Spinal cord (tissue), 10 donors: ENCODE measurements around the gene GCSH. TPM values are rescaled to one million over a fixed set of nuclear protein-coding genes. Genes with fewer than 3 reads are reported as not detected.

ENCODE experiments used
- DNase-seq, 6 donors: peaks; one replicate each; pipeline versions ENCODE4 v3.0.0 to v3.0.0-alpha.2; 2013 to 2015; ENCODE audit warnings: low spot score in 6 of 6, low read depth in 4 of 6
- H3K27ac ChIP-seq: one replicate; pipeline ENCODE4 v1.5.1; 2013; ENCODE audit warnings: low read depth, low read length, control low read depth
- H3K27me3 ChIP-seq: one replicate; pipeline ENCODE4 v1.6.1; 2013; ENCODE audit warnings: low read length; ENCODE audit not compliant: control insufficient read depth, insufficient read depth
- H3K36me3 ChIP-seq: one replicate; pipeline ENCODE4 v1.6.1; 2013; ENCODE audit warnings: low read length; ENCODE audit not compliant: control insufficient read depth, insufficient read depth
- H3K4me1 ChIP-seq: one replicate; pipeline ENCODE4 v1.6.1; 2013; ENCODE audit warnings: low read length; ENCODE audit not compliant: control insufficient read depth, insufficient read depth
- H3K4me3 ChIP-seq: one replicate; pipeline ENCODE4 v1.5.1; 2013; ENCODE audit warnings: low read depth, low read length, control low read depth
- H3K9me3 ChIP-seq: one replicate; pipeline ENCODE4 v1.6.1; 2013; ENCODE audit warnings: low read length; ENCODE audit not compliant: control insufficient read depth, insufficient read depth
- WGBS: methylation state at CpG from one replicate; pipeline ENCODE4 v1.1.5; 2013; ENCODE audit warnings: missing lambda C conversion rate; ENCODE audit not compliant: insufficient coverage; 5-methylcytosine and 5-hydroxymethylcytosine counted together
- polyA plus RNA-seq, 2 donors: library from polyadenylated mRNA; unstranded; fragments of 120-200 nt; gene quantifications; one replicate each; pipeline ENCODE4 v1.2.1, GENCODE V29; 2013; ENCODE audit not compliant: insufficient read length in 2 of 2
- total RNA-seq, 2 donors: library from RNA; depleted of rRNA in 1 of 2; stranded (reverse); fragments of 120-200 nt in 1 of 2; fragments of >200 nt in 1 of 2; gene quantifications; one replicate each; pipeline versions ENCODE4 v1.2.3 to v1.2.4, GENCODE V29; 2013 to 2014
- donor health status: healthy.

The GCSH gene
- total and polyA plus RNA-seq, 4 donors = 48.6 to 149 (median 83.6) TPM

DNA sequence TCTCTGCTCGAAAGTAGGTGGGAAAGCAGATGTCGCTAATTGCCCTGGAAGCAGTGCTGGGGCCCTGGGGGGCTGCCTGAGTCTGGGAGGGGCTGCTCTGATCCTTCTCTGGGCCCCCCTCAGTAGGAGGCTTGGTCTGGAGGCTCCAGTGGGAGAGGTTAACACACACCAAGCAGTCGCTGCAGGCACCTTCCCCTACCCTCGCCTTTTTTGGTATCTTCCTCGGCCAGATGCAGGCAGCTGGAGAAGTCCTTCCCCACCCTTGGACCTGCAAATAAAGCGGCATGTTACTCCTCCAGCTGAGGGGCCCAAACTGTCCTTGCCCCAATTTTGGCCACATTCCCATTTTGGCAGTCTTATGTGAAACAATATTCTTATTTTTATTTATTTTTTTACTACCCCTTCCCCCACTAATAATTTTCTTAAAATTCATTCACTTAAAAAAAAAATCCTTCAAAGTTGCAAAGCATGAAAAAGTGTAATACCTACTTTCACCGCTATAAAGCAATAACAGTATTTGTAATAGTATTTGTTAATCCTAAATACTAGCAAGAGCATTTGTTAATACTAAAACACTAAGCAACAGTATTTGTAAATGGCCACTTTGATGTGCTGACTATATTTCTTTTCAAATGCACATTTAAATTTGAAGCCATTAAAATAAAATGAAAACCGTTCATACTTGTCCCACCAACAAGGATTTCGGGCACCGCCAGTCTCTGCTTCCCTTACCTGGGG is 34.2 kb downstream of the GCSH start:
- 53% methylated on average over 5 of the region's 10 CpGs for WGBS
- no peaks in the 10 kb centered on the region for H3K27me3 ChIP-seq
- no peak overlapping the region for H3K4me3 ChIP-seq
- H3K27ac ChIP-seq = no peak overlapping the region
- H3K4me1 ChIP-seq = no peaks in the 10 kb centered on the region
- no peak for DNase-seq
- H3K9me3 ChIP-seq = no peaks in the 10 kb centered on the region
- H3K36me3 ChIP-seq = peaks cover 20% of the 10 kb centered on the region

DNA sequence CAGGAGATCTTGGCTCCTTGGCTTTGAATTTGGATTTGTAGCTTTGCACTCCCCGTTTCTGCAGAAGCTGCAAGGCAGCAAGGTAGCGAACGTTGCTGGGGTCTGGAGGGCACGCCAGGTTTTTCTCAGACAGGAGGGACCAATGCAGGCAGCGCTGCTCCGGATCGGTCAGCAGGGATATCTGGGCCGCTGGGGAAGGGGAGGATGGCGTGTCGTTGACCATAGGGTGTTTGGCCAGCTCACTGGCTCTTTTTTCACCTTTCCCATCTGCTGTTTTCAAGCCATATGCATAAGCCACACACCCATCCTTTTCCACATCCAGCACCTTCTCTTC is 34.9 kb downstream of the GCSH start:
- H3K27ac ChIP-seq = no peak overlapping the region
- no peaks in the 10 kb centered on the region for H3K27me3 ChIP-seq
- WGBS = 74% methylated on average over 7 of the region's 10 CpGs
- DNase-seq = no peak
- H3K36me3 ChIP-seq = peaks cover 20% of the 10 kb centered on the region
- no peaks in the 10 kb centered on the region for H3K9me3 ChIP-seq
- no peaks in the 10 kb centered on the region for H3K4me1 ChIP-seq
- H3K4me3 ChIP-seq = no peak overlapping the region

DNA sequence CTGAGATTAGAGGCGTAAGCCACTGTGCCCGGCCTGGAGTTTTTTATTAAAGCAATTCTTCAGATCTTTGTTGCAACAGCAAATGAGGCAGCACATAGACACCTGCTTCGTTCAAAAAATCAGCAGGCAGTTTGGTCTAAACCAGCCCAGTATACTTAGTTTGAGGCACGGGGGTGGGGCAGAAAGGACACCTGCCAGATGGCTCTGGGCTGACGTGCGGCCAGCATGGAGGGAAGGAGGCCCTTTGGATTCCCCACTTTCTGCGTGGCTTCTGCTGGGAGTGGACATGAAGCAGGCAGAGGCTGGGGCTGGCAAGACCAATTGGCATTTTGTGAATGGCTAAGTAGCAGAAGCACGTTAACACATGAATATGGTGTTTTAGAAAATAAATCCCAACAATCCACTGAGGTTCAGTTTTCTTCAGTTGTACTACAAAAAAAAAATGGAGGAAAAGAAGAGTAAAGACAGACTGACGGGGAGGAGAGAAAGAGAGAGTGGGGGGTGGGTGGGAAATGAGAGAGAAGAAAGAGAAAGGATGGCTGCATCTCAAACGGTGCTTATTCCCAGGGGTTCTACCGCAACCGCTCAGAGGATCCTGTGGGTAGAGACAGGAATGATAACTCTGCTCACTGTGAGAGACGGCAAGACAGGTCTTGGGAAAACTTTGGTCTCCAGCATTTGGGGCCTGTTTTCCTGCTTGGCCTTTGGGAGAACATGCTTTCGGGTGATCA is 35.5 kb downstream of the GCSH start:
- Histone ChIP-seq H3K4me3 (no peak overlapping the region), H3K27ac (no peak overlapping the region), H3K27me3 (no peaks in the 10 kb centered on the region), H3K36me3 (peaks cover 20% of the 10 kb centered on the region), H3K9me3 (no peaks in the 10 kb centered on the region), H3K4me1 (no peaks in the 10 kb centered on the region)
- WGBS = 69% methylated on average over 12 of the region's 14 CpGs
- DNase-seq = no peak

DNA sequence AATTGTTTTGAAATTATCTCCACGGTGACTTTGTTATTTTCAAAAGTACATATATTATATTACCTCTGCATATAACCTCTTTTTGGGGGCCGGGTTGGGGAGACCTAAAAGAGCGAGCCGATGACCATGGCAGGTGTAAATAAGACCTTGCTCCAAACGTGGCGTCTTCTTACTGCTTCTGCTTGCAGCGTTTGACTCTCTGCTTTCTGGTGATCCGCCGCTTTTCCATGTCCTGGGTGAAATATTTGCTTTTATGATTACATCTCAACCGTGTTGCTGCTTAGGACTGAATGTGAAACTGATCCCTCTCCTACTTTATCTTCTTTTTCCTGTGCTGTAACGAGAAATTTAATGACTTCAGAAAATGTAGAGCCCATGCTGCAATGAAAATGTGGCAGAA is 42.4 kb downstream of the GCSH start:
- Histone ChIP-seq H3K36me3 (peaks cover 2% of the 10 kb centered on the region), H3K9me3 (peaks cover 8% of the 10 kb centered on the region), H3K27me3 (no peaks in the 10 kb centered on the region), H3K27ac (no peak overlapping the region), H3K4me1 (no peaks in the 10 kb centered on the region), H3K4me3 (no peak overlapping the region)
- 86% methylated on average over 5 of the region's 11 CpGs for WGBS
- DNase-seq = no peak

DNA sequence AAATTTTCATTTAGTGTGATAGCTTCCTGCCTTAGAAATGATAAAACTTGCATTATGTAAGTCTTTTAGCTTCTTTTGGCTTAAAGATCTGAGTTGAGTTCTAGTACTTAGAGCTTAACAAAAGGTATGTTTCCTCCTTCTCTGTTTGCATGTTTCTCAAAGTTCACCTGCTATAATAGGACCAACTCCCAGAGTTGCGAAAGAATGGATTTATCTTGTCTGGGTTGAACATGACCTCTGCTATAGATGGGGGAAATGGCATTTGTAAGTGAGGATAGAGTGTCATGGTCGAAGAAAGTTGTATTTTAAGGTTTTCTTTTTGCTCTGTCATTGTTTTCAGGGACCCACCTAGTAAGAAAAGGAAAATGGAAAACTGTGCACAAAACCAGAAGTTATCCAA is 53.4 kb downstream of the GCSH start:
- H3K36me3 ChIP-seq = peaks cover 23% of the 10 kb centered on the region
- H3K9me3 ChIP-seq = no peaks in the 10 kb centered on the region
- DNase-seq = no peak
- H3K4me3 ChIP-seq = no peak overlapping the region
- WGBS = 100% methylated on average over 2 of the region's 2 CpGs
- no peak overlapping the region for H3K27ac ChIP-seq
- H3K4me1 ChIP-seq = no peaks in the 10 kb centered on the region
- H3K27me3 ChIP-seq = no peaks in the 10 kb centered on the region

DNA sequence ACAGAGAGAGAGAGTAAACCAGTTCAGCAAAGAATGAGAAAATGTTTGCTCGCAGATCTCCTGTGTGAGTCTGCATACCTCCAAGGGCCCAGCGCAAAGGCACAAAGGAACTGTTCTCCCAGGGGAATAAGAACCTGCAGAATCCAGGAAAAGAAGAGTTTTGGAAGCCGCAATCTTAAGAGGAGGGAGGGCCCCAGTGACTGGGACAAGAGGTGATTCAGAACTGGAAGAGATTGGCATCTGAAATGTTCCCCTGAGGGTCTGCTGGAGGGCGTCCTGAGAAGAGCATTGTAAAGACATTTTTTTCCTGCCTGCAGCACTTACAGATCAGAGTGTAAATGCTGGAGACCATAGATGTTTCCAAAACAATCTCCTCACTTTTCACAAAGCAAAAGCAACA is 54.5 kb downstream of the GCSH start:
- H3K4me1 ChIP-seq = peaks cover 6% of the 10 kb centered on the region
- no peaks in the 10 kb centered on the region for H3K9me3 ChIP-seq
- no peak overlapping the region for H3K27ac ChIP-seq
- WGBS = 78% methylated on average over 4 of the region's 4 CpGs
- no peak for DNase-seq
- H3K36me3 ChIP-seq = peaks cover 23% of the 10 kb centered on the region
- no peak overlapping the region for H3K4me3 ChIP-seq
- H3K27me3 ChIP-seq = no peaks in the 10 kb centered on the region

DNA sequence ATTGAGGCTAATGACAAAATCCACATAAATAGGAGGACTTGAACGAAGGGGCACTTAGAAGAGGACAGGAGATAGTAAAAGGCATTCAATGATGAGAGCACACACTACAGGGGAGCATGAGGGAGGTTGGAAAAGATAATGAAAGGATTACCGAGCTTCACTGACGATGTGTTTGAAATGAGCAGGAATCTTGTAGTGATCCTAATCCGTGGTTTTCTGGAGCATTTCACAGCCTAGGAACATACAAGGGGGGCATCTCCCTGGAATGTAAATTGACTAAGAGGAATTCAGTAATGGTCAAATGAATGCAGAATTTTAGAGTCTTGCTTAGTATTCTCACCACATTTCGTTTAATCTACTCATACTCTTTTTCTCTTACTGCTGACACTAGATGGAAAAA is 55.4 kb downstream of the GCSH start:
- peak in 1 of 6 donors; percentile 9 for DNase-seq
- no peaks in the 10 kb centered on the region for H3K27me3 ChIP-seq
- 62% methylated on average over 4 of the region's 5 CpGs for WGBS
- peaks cover 6% of the 10 kb centered on the region for H3K4me1 ChIP-seq
- peaks cover 23% of the 10 kb centered on the region for H3K36me3 ChIP-seq
- H3K9me3 ChIP-seq = no peaks in the 10 kb centered on the region
- no peak overlapping the region for H3K4me3 ChIP-seq
- no peak overlapping the region for H3K27ac ChIP-seq

DNA sequence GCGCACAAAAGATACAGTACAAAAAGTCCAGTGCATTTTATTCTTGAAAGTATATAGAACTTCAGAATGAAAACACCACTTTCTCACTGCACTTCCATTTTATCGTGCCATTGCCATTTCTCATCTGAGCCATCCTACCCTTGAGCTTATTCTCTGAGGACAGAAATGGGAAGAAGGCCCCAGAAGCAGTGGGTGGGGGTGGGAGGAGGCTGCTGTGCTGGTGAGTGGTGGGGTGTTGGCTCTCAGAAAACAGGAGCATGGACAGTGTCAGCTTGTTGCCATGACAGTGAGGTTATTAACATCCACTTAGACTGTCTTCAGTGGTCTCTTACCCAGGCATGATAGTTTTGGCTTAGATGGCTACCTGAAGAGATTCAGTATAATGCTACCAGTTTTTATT is 56.1 kb downstream of the GCSH start:
- Histone ChIP-seq H3K4me1 (peaks cover 6% of the 10 kb centered on the region), H3K27ac (no peak overlapping the region), H3K36me3 (peaks cover 19% of the 10 kb centered on the region), H3K4me3 (no peak overlapping the region), H3K27me3 (no peaks in the 10 kb centered on the region), H3K9me3 (no peaks in the 10 kb centered on the region)
- no CpG with 5 or more reads among the region's 2 CpGs for WGBS
- no peak for DNase-seq

DNA sequence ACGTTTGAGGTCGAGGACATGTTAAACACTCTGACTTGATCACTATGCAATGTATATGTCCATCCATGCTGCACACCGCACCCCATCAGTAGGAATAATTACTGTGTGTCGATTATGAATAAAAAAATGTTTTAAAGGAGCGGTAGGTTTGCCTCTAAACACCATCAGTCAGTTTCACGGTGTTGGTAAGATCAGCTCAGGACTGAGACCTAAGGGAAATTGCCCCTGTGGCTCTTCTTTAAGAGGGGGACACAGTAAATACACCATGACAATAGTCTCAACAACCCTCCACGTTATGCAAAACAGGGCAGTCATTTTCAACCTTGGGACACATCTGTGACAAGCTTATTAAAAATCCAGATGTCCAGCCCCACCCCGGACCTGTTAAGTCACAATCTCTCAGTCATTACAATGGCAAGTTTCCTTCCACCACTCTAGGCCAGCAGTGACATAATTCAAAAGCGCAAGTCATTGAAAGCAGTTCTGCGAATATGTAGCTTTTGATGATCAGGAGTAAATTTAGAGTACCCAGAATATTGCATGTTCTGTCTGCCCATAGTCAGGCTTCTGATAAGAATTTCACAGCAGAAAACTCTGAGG is 59.3 kb downstream of the GCSH start:
- 24% methylated on average over 4 of the region's 10 CpGs for WGBS
- no peaks in the 10 kb centered on the region for H3K27me3 ChIP-seq
- H3K4me3 ChIP-seq = peak overlapping the region; percentile 65
- H3K4me1 ChIP-seq = peaks cover 6% of the 10 kb centered on the region
- no peaks in the 10 kb centered on the region for H3K9me3 ChIP-seq
- peaks cover 12% of the 10 kb centered on the region for H3K36me3 ChIP-seq
- H3K27ac ChIP-seq = no peak overlapping the region
- DNase-seq = peak in 2 of 6 donors; percentile 6 to 7
